Stimulated activated CD8-positive, alpha-beta memory T cell treated with anti-CD3 and anti-CD28 coated beads, Interleukin-2, amount 100 ng/mL, for 48 hours (primary cell): ENCODE results near the gene PURB.
"Not testable (repeated sequence)": the region's sequence is repeated elsewhere in the genome, so short reads cannot be mapped to it uniquely, and the experiment has no call there.

Experiments used
- DNase-seq, 2 donors: peaks; one replicate each; pipeline ENCODE4 v3.0.0-alpha.2; 2020; ENCODE audit warnings: low read depth in 2 of 2

Gene PURB

GRCh38 chr7:44885394-44886317, at the start of gene PURB:
TSS of gene PURB (minus strand) at chr7:44885530. CDS start at chr7:44885348, 182 bp downstream.
- DNase-seq, result peak; percentile 93 to 98

DNA sequence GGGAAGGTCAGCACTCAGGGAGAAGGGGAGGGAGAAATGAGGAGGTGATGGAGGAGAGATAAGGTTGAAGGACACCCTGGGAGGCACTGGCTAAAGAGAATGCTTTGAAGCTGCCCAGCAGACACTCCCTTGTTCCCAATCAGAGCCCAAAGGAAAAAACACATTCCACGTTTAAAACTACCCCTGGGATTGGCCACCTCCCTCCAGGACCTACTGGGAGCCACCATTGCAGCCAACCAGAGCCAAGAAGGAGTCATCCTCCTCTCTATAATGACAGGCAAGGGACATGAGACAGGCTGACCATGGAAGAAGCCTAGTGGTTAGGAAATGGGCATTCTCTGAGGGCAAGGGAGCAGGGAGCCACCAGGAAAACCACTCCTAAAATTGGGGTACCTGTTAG, 49.7 kb upstream of the PURB start:
- DNase-seq, result no peak

DNA sequence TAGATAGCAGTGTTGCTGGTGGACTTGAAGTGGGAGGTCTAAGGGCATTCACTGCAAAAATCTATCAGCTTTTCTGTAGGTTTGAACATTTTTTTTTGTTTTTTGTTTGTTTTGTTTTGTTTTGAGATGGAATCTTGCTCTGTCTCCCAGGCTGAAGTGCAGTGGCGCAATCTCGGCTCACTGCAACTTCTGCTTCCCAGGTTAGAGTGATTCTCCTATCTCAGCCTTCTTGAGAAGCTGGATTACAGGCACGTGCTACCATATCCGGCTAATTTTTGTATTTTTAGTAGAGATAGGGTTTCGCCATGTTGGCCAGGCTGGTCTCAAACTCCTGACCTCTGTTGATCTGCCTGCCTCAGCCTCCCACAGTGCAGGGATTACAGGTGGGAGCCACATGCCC, 49.2 kb upstream of the PURB start:
- DNase-seq, result not testable (repeated sequence)

- DNase-seq, result no peak
Observed at GRCh38 chr7:44930921-44931320, 45.6 kb upstream of the PURB start.

DNA sequence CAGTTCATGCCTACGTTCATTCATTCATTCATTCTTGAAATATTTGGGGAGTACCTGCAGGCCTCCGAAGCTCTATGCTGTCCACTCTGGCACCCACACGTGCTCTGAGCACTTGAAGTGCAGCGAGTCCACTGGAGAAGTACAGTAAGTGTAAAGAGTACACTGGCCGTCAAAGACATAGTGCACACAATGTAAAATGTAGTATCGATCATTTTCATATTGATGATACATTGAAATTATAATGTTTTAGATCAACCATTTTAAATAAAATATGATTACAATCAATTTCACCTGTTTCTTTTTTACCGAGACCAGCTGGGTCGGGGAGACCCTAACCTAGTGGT, 37.0 kb upstream of the PURB start:
- DNase-seq, result no peak

DNA sequence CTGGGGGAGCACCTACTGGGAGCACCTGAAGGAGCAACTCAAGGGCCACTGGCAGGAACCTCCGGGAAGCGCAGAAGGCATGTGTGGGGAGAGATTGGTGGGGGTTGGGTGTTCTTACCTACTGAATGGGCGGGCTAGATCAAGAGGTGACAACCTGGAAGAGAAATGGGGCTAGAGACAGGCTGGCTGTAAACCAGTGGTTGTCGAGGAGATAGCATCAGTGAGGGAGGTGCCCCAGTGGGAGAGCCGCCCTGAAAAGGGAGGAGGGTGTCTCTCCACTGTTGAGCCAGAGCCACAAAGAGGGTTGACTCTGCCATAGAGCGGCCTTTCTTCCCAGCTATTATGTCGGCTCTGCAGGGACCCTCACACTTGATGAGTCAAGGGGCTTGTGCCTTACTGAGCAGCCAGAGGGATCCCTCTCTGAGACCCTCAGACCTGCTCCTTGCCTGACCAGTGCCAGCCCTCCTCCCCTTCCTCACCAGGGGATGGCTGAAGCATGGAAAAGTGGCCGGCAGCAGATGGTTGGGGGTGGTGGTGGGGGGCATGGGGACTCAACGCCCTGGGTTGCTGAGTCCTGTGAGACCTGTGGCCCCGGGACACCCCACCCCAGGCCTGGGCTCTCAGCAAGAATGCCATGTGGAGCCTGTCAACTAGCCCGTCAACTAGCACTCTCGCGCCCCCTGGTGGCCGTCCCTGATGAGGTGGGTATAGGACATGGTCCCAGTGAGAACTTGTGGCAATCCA, 36.4 kb upstream of the PURB start:
- DNase-seq, result peak; percentile 95 to 97

DNA sequence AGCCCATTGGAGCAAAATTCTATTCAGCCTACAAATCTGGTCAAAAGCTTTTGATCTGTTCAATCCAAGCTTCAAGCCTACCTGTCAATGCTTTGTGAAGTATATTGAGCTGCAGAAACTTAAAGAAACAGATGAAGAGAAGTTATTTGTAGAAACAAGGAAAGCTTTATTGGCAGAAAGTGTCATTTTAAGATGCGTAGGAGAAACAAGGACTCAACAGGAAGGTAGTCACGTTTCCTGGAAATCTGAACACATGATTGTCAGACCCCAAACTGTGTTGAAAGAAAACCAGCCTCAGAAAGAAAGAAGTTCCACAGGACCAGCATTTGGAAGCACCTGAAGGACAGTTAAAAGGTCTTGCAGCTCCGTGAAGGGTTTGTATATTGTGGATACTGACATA, 34.8 kb upstream of the PURB start:
- no peak for DNase-seq

DNA sequence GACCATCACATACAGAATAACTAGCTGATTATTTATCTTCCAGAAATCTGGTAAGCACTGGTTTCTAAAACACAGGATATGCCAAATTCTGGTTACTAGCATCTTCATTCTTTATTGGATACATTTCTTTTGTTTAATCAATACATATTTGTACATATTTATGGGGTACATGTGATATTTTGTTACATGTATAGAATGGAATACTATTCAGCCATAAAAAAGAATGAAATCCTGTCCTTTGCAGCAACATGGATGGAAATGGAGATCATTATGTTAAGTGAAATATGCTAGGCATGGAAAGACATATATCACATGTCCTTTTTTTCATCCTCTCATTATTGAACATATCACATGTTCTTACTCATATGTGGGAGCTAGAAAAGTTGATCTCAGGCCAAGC, 32.7 kb upstream of the PURB start:
- no peak for DNase-seq

GRCh38 chr7:44917465-44917864, 32.1 kb upstream of the PURB start:
- DNase-seq, result no peak

DNA sequence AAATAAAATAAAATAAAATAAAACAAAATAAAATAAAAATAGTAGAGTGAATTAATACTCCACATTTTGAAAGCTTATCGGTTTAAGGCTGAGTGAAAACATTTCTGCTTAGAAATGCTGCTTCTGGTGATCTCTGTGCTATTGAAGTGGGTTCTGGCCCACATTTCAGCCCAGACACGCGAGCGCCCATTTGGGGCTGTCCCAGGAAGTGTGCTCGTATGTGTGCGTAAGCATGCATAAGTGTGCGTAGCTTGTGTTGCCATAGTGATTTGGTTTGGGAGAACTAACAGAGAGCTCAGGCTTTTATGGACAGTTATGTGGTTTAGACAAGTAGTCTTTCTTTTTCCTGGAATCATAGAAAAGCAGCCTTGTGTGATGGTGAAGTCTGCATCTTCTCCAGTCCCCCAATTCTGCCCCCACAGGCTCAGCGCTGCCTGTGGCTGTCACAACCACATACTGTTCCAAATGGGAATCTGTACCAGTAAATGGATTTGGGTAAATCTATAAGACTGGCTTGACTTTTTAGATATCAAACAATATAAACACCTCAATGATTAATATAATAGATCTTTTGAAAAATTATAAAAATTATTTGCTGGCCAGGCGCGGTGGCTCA, 29.8 kb upstream of the PURB start:
- DNase-seq, result peak; percentile 41 to 43

GRCh38 chr7:44912775-44913347, 27.5 kb upstream of the PURB start:
- no peak for DNase-seq

- no peak for DNase-seq
Observed at GRCh38 chr7:44911911-44912310, 26.6 kb upstream of the PURB start.

DNA sequence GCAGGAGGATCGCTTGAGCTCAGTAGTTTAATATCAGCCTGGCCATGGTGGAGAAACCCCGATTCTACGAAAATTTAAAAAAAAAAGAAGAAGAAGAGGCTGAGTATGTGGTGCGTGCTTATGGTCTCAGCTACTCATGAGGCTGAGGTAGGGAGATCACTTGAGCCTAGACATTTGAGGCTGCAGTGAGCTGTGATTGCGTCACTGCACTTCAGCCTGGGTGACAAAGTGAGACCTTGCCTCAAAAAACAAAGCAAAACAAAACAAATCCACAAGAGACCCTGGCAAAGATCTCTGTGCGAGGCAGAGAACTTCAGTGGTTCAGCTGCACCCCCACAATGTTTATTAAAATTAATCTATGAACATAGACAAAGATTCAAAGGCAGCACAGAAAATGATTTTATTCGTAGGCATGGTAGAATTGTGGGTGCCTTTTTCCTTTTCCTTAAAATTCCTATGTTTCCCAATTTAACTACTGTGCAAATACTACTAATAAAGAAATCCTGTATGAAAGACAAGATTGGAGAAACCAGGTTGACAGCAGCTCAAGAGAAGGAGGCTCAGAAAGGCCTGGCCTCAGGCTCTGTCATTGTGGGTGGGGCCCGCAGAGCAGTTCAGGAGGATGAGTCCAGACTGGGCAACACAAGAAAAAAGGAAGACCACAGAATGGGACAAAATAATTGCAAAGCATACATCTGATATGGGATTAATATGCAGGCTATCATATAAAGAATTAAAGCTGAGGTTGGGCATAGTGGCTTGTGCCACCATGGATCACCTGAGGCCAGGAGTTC, 24.5 kb upstream of the PURB start:
- no peak for DNase-seq

GRCh38 chr7:44906965-44907364, 21.6 kb upstream of the PURB start:
- no peak for DNase-seq

GRCh38 chr7:44905002-44905635, 19.8 kb upstream of the PURB start:
- no peak for DNase-seq

DNA sequence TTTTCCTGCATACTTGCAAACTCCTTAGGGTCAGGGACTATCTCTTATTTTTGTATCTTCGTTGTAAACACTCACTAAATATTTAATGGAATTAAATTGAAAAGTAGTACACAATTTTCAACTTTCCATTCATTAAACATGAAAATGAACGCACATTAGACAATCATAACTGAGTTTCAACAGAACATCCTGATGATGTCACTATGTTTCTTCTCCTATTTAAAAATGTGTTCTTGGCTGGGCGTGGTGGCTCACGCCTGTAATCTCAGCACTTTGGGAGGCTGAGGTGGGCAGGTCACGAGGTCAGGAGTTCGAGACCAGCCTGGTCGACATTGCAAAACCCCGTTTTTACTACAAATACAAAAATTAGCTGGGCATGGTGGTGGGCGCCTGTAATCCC, 14.1 kb upstream of the PURB start:
- no peak for DNase-seq

GRCh38 chr7:44898039-44898438, 12.7 kb upstream of the PURB start:
- DNase-seq, result no peak

GRCh38 chr7:44897309-44897708, 12.0 kb upstream of the PURB start:
- DNase-seq, result no peak

- DNase-seq, result no peak
Observed at GRCh38 chr7:44894888-44895580, 9.7 kb upstream of the PURB start.

- DNase-seq, result no peak
Observed at GRCh38 chr7:44893710-44894234, 8.4 kb upstream of the PURB start.
